IPS DF 19.7 (cell line): ENCODE measurements around the gene CLDN12.
"Not testable (repeated sequence)": the region's sequence is repeated elsewhere in the genome, so short reads cannot be mapped to it uniquely, and the experiment has no call there.

ENCODE experiments used
- DNase-seq: peaks from one replicate; pipeline ENCODE4 v3.0.0-alpha.2; 2013; ENCODE audit warnings: low read depth, low spot score

Gene CLDN12

DNA sequence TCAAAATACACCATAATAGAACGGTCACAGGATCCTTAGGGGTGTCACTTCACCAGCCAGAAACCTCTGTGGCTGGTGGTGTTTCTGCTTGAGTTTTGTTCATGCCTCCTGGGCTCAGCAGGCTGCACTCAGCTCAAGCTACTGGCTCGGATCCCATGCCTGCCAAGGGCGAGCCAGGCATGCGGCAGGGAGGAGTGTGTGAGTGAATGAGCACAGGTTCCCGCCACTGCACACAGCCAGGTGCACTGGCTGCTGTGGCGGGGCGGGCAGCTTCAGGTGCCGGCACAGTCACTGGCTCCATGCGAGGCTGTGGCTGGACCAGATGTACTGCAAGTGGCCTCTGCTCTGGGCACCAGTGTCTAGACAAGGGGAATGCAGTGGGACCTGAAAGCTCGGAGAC, 29.5 kb downstream of the CLDN12 start:
- no peak for DNase-seq

DNA sequence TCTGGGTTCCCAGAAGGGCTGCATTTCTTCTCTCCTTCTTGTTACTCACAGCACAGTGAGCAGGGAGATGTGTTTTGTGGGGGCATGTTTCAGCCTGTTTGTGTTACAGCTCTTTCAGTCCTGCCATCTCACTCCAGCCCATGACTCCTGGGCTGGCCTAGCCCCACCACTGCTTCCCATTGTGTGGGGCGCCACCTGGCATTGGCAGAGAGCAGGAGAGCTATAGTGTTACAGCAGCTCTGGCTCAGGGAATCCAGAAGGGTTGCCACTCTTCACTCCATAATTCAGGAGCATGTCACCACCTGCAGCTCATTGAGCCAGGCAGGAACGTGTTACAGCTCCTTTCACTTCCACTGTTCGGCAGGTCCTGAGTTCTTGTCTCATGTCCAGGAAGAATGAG, 30.0 kb downstream of the CLDN12 start:
- no peak for DNase-seq

- no peak for DNase-seq
Observed at GRCh38 chr7:90445633-90446032, 42.4 kb downstream of the CLDN12 start.

GRCh38 chr7:90446137-90446899, 43.1 kb downstream of the CLDN12 start:
- DNase-seq = no peak

GRCh38 chr7:90453259-90453891, 50.1 kb downstream of the CLDN12 start:
- no peak for DNase-seq

DNA sequence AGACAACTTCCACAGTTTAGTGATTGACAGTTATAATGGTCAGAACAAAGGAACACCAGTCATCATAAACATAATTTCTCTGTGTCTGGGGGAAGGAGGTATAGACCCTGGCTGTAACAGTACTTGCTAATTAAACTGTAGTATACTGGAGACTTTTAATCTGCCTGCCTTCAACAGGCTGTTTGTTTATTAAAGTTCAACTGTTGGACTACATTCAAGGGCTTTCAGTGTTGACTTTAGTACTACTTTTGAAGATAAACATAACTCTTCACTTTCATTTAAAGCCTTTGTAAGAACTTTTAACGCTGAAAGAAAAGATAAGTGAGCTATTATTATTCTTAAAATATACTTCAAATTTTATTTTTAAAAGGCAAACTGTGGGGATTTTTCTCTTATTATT, 50.7 kb downstream of the CLDN12 start:
- no peak for DNase-seq

GRCh38 chr7:90455163-90456030, 52.1 kb downstream of the CLDN12 start:
- no peak for DNase-seq

GRCh38 chr7:90458104-90458503, 54.8 kb downstream of the CLDN12 start:
- no peak for DNase-seq

DNA sequence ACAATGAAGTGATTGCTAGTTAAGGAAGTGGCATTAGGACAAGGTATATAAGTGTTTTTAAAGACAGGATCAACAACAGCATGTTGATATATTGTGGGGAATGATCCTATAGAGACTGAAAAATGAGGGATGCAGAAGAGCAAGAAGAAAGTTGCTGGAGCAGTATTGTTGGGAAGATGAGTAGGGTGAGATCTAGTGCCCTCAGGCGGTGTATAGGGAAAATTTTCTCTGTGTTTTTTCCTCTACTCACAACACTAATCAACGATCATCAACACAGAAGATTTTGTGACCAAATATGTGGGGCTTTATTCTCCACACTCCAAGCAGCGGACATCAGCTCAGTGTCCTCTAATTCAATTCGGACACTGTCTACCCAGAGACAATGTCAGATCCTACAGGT, 56.6 kb downstream of the CLDN12 start:
- no peak for DNase-seq

DNA sequence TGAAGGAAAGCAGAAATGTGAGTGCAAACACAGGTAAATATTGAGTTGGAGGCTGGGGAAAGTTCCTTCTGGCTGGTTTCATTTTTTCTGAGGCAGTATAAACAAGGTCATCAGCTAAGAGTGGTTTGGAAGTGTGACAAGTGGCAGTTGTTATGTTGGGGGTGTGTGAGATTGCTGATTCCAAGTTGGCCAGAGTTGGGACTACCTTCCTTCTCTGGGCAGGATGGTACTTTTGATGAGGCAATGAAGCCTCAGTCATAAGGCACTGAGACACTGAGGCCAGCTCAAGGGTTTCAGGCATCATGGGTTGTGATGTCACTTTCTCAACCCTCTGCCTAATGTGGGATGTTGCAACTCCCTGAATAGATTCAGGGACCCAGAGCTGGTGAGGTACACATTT, 58.0 kb downstream of the CLDN12 start:
- DNase-seq = no peak

DNA sequence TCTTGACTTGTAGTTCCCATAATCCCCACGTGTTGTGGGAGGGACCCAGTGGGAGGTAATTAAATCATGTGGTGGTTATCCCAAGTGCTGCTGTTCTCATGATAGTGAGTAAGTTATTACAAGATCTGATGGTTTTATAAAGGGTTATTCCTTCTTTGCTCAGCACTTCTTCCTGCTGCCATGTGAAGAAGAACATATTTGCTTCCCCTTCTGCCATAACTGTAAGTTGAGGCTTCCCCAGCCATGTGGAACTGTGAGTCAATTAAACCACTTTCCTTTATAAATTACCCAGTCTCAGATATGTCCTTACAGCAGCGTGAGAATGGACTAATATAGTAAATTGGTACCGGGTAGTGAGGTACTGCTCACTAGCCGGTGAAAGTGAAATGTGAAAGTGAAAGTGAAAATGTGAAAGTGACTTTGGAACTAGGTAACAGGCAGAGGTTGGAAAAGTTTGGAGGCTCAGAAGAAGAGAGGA, 59.9 kb downstream of the CLDN12 start:
- DNase-seq = not testable (repeated sequence)
